Sigmoid colon (tissue), 7 donors: ENCODE results near the gene C6orf89. TPM values are rescaled to one million over a fixed set of nuclear protein-coding genes. Genes with fewer than 3 reads are reported as not detected.

Experiments
- DNase-seq: peaks from one replicate; pipeline ENCODE4 v3.0.0-alpha.2; 2019
- H3K27ac ChIP-seq, 4 donors: fragments of 200-600 bp; sonication (generic); one replicate each; pipeline ENCODE4 v1.5.1; 2016 to 2019; ENCODE audit warnings: mild to moderate bottlenecking in 1 of 4
- H3K27me3 ChIP-seq, 3 donors: fragments of 200-600 bp; sonication (generic); one replicate each; pipeline ENCODE4 v1.5.1; 2019; ENCODE audit warnings: mild to moderate bottlenecking in 1 of 3
- H3K36me3 ChIP-seq, 4 donors: fragments of 200-600 bp; sonication (generic); one replicate each; pipeline ENCODE4 v1.5.1; 2016 to 2019
- H3K4me1 ChIP-seq, 4 donors: fragments of 200-600 bp; sonication (generic); one replicate each; pipeline ENCODE4 v1.5.1; 2017 to 2019
- H3K4me3 ChIP-seq, 4 donors: fragments of 200-600 bp; sonication (generic); one replicate each; pipeline ENCODE4 v1.5.1; 2017 to 2019; ENCODE audit warnings: mild to moderate bottlenecking in 2 of 4, moderate library complexity in 1 of 4
- H3K9me3 ChIP-seq, 4 donors: fragments of 200-600 bp in 3 of 4; sonication (generic) in 3 of 4; one replicate each; pipeline versions ENCODE4 v1.5.1 to v1.6.1; 2013 to 2019
- CTCF ChIP-seq, 4 experiments: fragments of 450-650 bp in 3 of 4; fragments of 200-600 bp in 1 of 4; IDR thresholded peaks; one replicate each; pipeline ENCODE4 v1.5.1; 2016 to 2019; ENCODE audit warnings: antibody characterized with exemption in 4 of 4, mild to moderate bottlenecking in 3 of 4, moderate library complexity in 2 of 4
- EP300 ChIP-seq, 4 donors: sonication (generic); formaldehyde crosslinking; IDR thresholded peaks; one replicate each; pipeline ENCODE4 v1.6.1; 2017; ENCODE audit warnings: antibody characterized with exemption in 4 of 4
- POLR2A ChIP-seq, 2 donors: fragments of 450-650 bp; IDR thresholded peaks; one replicate each; pipeline ENCODE4 v1.6.1; 2016; ENCODE audit warnings: antibody characterized with exemption in 2 of 2, mild to moderate bottlenecking in 2 of 2, moderate library complexity in 2 of 2
- POLR2AphosphoS5 ChIP-seq, 4 donors: sonication (generic); formaldehyde crosslinking; IDR thresholded peaks; one replicate each; pipeline ENCODE4 v1.6.1; 2017; ENCODE audit warnings: antibody characterized with exemption in 4 of 4
- WGBS, 2 donors: extraction: QIAGEN DNeasy Blood & Tissue Kit; methylation state at CpG; one replicate each; pipeline ENCODE4 v1.1.7; 2013; 5-methylcytosine and 5-hydroxymethylcytosine counted together
- intact Hi-C: fragments of 100-400 bp; cut with DNase I; formaldehyde crosslinking; loops from one replicate; pipeline ENCODE4 v1.15.1; 2023
- polyA plus RNA-seq, 3 donors: library from polyadenylated mRNA; stranded (reverse); fragments of 200-250 nt; gene quantifications; one replicate each; pipeline ENCODE4 v1.2.3, GENCODE V29; 2013
- total RNA-seq, 4 donors: library from RNA; depleted of rRNA; stranded (reverse); fragments of >200 nt; gene quantifications; one replicate each; pipeline ENCODE4 v1.1.0, GENCODE V29; 2016
- donor health status: healthy with polysubstance abuse.
- donor health status: Bipolar disorder and iron deficiency.
- donor health status: healthy.

Gene C6orf89
- total and polyA plus RNA-seq, 7 donors, result 5.5 to 51.4 (median 37.3) TPM

DNA sequence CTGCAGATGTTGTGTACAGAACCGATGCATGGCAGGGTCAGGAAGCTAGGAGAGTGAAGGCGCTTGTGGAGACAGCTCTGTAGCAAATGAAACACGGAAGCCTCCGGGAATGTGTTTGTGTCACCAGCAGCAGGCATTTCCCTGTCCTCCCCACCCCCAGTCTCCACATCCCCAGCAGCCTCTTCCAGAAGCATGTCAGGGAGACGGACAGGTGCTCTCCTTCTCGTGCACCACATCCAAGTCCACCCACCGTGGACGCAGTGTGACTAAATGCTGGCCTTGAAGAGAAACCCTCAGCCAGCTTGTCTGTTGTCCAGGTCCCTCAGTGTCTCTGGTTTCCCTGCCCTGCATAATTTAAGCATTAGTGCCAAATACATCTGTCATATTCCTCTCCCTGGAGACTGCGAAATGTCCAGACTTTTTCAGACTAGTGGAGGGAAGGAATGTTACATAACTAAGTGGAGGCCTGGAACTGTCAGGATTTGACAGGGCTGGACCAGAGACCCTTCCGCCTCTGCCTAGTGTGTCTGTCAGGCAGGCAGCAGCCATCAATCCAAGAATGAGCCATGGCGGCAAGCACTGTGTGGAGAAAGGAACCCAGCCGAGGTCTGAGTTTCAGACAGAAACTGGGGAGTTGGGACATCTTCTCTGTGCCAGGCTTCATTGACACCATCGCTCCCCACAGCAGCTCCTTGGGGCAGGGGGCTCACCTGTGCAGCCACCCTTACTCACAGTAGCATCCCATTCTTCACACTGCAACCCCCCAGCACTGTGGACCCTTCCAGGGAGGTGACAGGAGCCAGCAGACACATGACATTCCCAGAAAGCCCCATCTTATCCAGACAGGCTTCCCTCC, 42.2 kb downstream of the C6orf89 start:
- intact Hi-C loops, result no loop called here

GRCh38 chr6:36928547-36928918, 42.8 kb downstream of the C6orf89 start:
- H3K27ac ChIP-seq, result peak overlapping the region; percentile 10 to 59 (median 58)
- H3K4me3 ChIP-seq, result no peak overlapping the region
- H3K27me3 ChIP-seq, result no peaks in the 10 kb centered on the region
- DNase-seq, result no peak
- TF ChIP-seq CTCF (IDR thresholded peaks at IDR 0.05) (no peak), POLR2A (IDR thresholded peaks at IDR 0.05) (no peak), POLR2AphosphoS5 (IDR thresholded peaks at IDR 0.05) (no peak), EP300 (IDR thresholded peaks at IDR 0.05) (no peak)
- H3K4me1 ChIP-seq, result peaks cover 0 to 21% (median 15%) of the 10 kb centered on the region in 4 donors
- WGBS, 2 donors, result 15 to 69% methylated on average over 7 of the region's 7 CpGs
- intact Hi-C loops, result no loop called here
- no peaks in the 10 kb centered on the region for H3K9me3 ChIP-seq
- peaks cover 0 to 24% (median 8%) of the 10 kb centered on the region in 4 donors for H3K36me3 ChIP-seq

More for the DNA sequence above, 42.2 kb downstream of the C6orf89 start:
- no peaks in the 10 kb centered on the region for H3K27me3 ChIP-seq
- peak overlapping the region; percentile 14 to 59 (median 58) for H3K27ac ChIP-seq
- DNase-seq, result peak; percentile 76
- 40 to 75% methylated on average over 13 of the region's 13 CpGs for WGBS, 2 donors
- TF ChIP-seq EP300 (IDR thresholded peaks at IDR 0.05) (no peak), POLR2AphosphoS5 (IDR thresholded peaks at IDR 0.05) (peak in 3 of 4 donors; percentile 44 to 66 (median 55))
- H3K9me3 ChIP-seq, result no peaks in the 10 kb centered on the region
- H3K36me3 ChIP-seq, result peaks cover 0 to 29% (median 13%) of the 10 kb centered on the region in 4 donors
- peaks cover 0 to 21% (median 15%) of the 10 kb centered on the region in 4 donors for H3K4me1 ChIP-seq
- no peak overlapping the region for H3K4me3 ChIP-seq

- peak overlapping the region in 1 of 4 donors; percentile 59 for H3K27ac ChIP-seq
- intact Hi-C loops, result no loop called here
- no peak for TF ChIP-seq EP300 (IDR thresholded peaks at IDR 0.05)
- no peak for TF ChIP-seq CTCF (IDR thresholded peaks at IDR 0.05)
- no peak for TF ChIP-seq POLR2AphosphoS5 (IDR thresholded peaks at IDR 0.05)
- TF ChIP-seq POLR2A (IDR thresholded peaks at IDR 0.05), result no peak
- WGBS, 2 donors, result 87 to 88% methylated on average over 10 of the region's 10 CpGs
- peaks cover 0 to 21% (median 15%) of the 10 kb centered on the region in 4 donors for H3K4me1 ChIP-seq
- no peak for DNase-seq
- peaks cover 0 to 18% (median 5%) of the 10 kb centered on the region in 4 donors for H3K36me3 ChIP-seq
- H3K4me3 ChIP-seq, result no peak overlapping the region
- H3K27me3 ChIP-seq, result no peaks in the 10 kb centered on the region
- H3K9me3 ChIP-seq, result no peaks in the 10 kb centered on the region
These were observed 43.4 kb downstream of the C6orf89 start for GRCh38 chr6:36929152-36929551.

DNA sequence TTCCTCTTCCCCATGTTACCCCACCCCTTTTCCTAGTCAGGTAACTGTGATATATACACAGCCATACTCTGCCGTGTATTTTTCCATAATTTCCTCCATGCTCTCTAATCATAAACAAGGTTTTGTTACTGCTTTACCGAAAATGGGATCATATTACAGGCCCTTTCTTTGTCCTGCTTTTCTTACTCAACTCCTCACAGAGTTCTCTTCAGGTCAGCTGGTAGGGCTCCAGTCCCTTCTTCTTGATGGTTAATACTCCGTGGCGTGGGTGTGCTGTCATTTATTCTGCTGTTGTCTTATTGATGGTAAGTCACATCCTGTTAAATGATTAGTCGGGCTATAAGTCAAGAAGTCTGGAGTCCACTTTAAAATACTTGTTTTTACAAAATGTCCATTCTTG, 43.9 kb downstream of the C6orf89 start:
- 55 to 60% methylated on average over 5 of the region's 5 CpGs for WGBS, 2 donors
- intact Hi-C loops, result no loop called here
- H3K27ac ChIP-seq, result peak overlapping the region in 3 of 4 donors; percentile 12 to 59 (median 19)

More for the DNA sequence above, 43.9 kb downstream of the C6orf89 start:
- Histone ChIP-seq H3K9me3 (no peaks in the 10 kb centered on the region), H3K36me3 (peaks cover 0 to 13% (median 3%) of the 10 kb centered on the region in 4 donors), H3K4me1 (peaks cover 0 to 21% (median 15%) of the 10 kb centered on the region in 4 donors), H3K27me3 (no peaks in the 10 kb centered on the region), H3K4me3 (no peak overlapping the region)
- no peak for TF ChIP-seq POLR2A (IDR thresholded peaks at IDR 0.05)
- TF ChIP-seq CTCF (IDR thresholded peaks at IDR 0.05), result no peak
- TF ChIP-seq EP300 (IDR thresholded peaks at IDR 0.05), result no peak
- TF ChIP-seq POLR2AphosphoS5 (IDR thresholded peaks at IDR 0.05), result no peak
- DNase-seq, result no peak
